NT2/D1 (cell line): ENCODE data around the gene SEC22A.

Experiments
- DNase-seq: peaks from one replicate; pipeline ENCODE4 v3.0.0-alpha.2; 2011; ENCODE audit warnings: low read depth, low spot score
- H3K27me3 ChIP-seq: 2 replicates; pipeline ENCODE4 v1.6.0; 2011; ENCODE audit warnings: mild to moderate bottlenecking; ENCODE audit not compliant: insufficient read length, insufficient read depth
- H3K36me3 ChIP-seq: 2 replicates; pipeline ENCODE4 v1.6.1; 2011; ENCODE audit warnings: mild to moderate bottlenecking, low read length, mixed read lengths; ENCODE audit not compliant: insufficient read depth, insufficient read length
- H3K4me1 ChIP-seq: 2 replicates; pipeline ENCODE4 v1.5.1; 2011; ENCODE audit not compliant: insufficient read depth, insufficient read length
- H3K4me3 ChIP-seq: 2 replicates; pipeline ENCODE4 v1.5.1; 2011; ENCODE audit warnings: low read depth; ENCODE audit not compliant: insufficient read length
- H3K9ac ChIP-seq: 2 replicates; pipeline ENCODE4 v1.6.0; 2011; ENCODE audit warnings: low read depth; ENCODE audit not compliant: insufficient read length
- H3K9me3 ChIP-seq: 2 replicates; pipeline ENCODE4 v1.5.1; 2011; ENCODE audit warnings: mild to moderate bottlenecking, low read length; ENCODE audit not compliant: insufficient read depth
- SUZ12 ChIP-seq: IDR thresholded peaks from 2 replicates; pipeline ENCODE4 v1.6.1; 2011; ENCODE audit not compliant: insufficient read length, insufficient read depth; ENCODE audit errors: extremely low read depth
- YY1 ChIP-seq: IDR thresholded peaks from 2 replicates; pipeline ENCODE4 v1.6.1; 2011; ENCODE audit not compliant: insufficient read length, insufficient read depth
- ZNF274 ChIP-seq: IDR thresholded peaks from 2 replicates; pipeline ENCODE4 v1.6.1; 2011; ENCODE audit warnings: mild to moderate bottlenecking, low read depth, low read length

Gene SEC22A

GRCh38 chr3:123156276-123156995 is 45.3 kb upstream of the SEC22A start:
- Histone ChIP-seq H3K27me3 (no peaks in the 10 kb centered on the region), H3K4me1 (peaks cover 4% of the 10 kb centered on the region), H3K9ac (no peak overlapping the region), H3K36me3 (peaks cover 94% of the 10 kb centered on the region), H3K4me3 (no peak overlapping the region), H3K9me3 (no peaks in the 10 kb centered on the region)
- no peak for DNase-seq
- no peak for TF ChIP-seq ZNF274
- TF ChIP-seq SUZ12 = no peak
- no peak for TF ChIP-seq YY1

DNA sequence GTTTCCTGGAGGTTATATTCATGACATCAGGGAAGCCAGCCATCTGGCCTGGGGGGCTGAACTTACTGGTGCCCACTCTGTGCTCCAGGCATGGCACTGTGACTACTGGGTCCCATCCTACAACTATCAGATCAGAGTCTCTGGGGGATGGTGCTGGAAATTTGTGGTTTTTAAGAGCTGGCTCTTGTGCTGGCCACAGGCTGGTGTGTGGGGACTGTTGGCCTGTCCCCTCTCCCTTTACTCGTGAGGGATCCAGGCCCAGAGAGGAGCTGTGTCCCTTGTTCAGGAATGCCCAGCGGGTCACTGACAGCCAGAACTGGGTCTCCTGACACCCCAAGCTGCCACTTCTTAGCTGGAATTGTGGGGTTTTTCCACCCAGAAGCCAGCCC is 44.5 kb upstream of the SEC22A start:
- peaks cover 4% of the 10 kb centered on the region for H3K4me1 ChIP-seq
- H3K9me3 ChIP-seq = no peaks in the 10 kb centered on the region
- DNase-seq = no peak
- no peak overlapping the region for H3K9ac ChIP-seq
- no peak overlapping the region for H3K4me3 ChIP-seq
- no peaks in the 10 kb centered on the region for H3K27me3 ChIP-seq
- TF ChIP-seq YY1 = no peak
- TF ChIP-seq ZNF274 = no peak
- TF ChIP-seq SUZ12 = no peak
- H3K36me3 ChIP-seq = peaks cover 97% of the 10 kb centered on the region

DNA sequence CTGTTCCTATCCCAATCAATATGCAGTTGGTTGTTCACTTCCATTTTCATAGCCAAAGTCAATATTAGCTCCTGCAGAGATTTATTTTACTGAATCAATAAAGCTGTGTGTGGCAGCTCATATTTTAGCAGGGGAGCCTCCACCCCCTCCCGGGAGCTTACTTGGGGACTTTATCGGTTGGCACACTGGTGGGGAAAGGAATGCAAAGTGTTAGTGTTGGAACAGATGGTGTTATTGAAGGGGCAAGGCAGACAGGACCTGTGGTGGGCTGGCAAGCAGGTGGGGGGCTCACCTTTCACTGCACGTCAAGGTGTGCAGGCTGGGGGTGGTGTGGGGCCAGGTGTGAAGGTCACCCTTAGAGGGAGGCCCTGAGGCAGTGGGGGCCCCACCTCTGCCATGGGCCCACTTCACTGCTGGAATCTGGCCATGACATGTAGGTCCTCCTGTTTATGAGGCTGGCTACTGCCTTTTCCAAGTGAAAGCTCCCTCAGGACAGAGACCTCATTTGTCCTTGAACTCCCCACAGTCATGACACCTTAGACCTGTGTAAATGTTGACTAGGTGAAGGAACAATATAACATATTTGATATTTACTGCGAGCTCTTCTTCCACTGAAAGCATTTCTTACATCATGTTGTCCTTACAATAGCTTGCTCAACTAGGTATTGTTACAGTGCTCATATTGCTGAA is 44.0 kb upstream of the SEC22A start:
- Histone ChIP-seq H3K4me3 (no peak overlapping the region), H3K9me3 (no peaks in the 10 kb centered on the region), H3K36me3 (peaks cover 98% of the 10 kb centered on the region), H3K4me1 (peaks cover 4% of the 10 kb centered on the region), H3K9ac (no peak overlapping the region), H3K27me3 (no peaks in the 10 kb centered on the region)
- no peak for DNase-seq
- TF ChIP-seq ZNF274 (no peak), SUZ12 (no peak), YY1 (no peak)

- TF ChIP-seq YY1 (no peak), ZNF274 (no peak), SUZ12 (no peak)
- no peak for DNase-seq
- Histone ChIP-seq H3K9ac (no peak overlapping the region), H3K9me3 (no peaks in the 10 kb centered on the region), H3K27me3 (no peaks in the 10 kb centered on the region), H3K4me3 (no peak overlapping the region), H3K4me1 (peaks cover 2% of the 10 kb centered on the region), H3K36me3 (peaks cover 98% of the 10 kb centered on the region)
Measured at GRCh38 chr3:123158330-123158729, 43.4 kb upstream of the SEC22A start.

DNA sequence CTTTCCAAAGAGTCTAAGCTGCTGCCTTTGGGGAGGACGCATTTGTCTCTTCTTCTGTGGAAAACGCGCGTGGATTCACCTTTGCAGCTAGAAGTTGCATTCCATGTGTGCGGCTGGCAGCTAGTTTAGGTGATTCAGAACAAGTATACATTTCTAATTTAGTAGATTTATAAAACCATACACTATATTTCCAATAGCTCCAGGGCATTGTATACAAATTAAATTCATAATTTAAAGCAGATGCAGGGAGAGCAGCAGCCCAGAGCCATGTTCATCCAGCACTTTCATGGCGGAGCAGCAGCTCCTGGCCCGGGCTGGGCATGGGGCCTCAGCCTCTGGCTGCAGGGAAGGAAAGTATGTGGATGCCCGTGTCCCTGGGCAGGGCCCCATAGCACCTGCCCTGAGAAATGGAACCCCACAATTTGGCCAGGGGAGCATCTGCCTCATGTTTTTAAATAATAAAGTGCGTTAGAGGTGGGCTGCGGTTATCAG is 42.8 kb upstream of the SEC22A start:
- Histone ChIP-seq H3K36me3 (peaks cover 99% of the 10 kb centered on the region), H3K4me3 (no peak overlapping the region), H3K9me3 (no peaks in the 10 kb centered on the region), H3K9ac (no peak overlapping the region), H3K27me3 (no peaks in the 10 kb centered on the region), H3K4me1 (peaks cover 2% of the 10 kb centered on the region)
- no peak for DNase-seq
- no peak for TF ChIP-seq ZNF274
- TF ChIP-seq SUZ12 = no peak
- TF ChIP-seq YY1 = no peak

- H3K27me3 ChIP-seq = no peaks in the 10 kb centered on the region
- 0 out of 2 replicates have a peak, but pooled peaks cover 7% of the 10 kb centered on the region for H3K9me3 ChIP-seq
- peaks cover 2% of the 10 kb centered on the region for H3K4me1 ChIP-seq
- no peak overlapping the region for H3K9ac ChIP-seq
- no peak for DNase-seq
- H3K36me3 ChIP-seq = peaks cover 99% of the 10 kb centered on the region
- no peak overlapping the region for H3K4me3 ChIP-seq
- no peak for TF ChIP-seq SUZ12
- TF ChIP-seq YY1 = no peak
- TF ChIP-seq ZNF274 = no peak
Measured at GRCh38 chr3:123159926-123160635, 41.7 kb upstream of the SEC22A start.
